H9 (cell line): Measurements from ENCODE around the gene AANAT. TPM values are rescaled to one million over a fixed set of nuclear protein-coding genes. Genes with fewer than 3 reads are reported as not detected.

Experiments
- DNase-seq: peaks from one replicate; pipeline ENCODE4 v3.0.0-alpha.2; 2017
- H2AFZ ChIP-seq: one replicate; pipeline ENCODE4 v1.6.1; 2013; ENCODE audit warnings: mild to moderate bottlenecking, low read length, control low read depth, moderate library complexity
- H2AK5ac ChIP-seq: 2 replicates; pipeline ENCODE4 v1.6.1; 2013; ENCODE audit warnings: low read length, control low read depth, mixed read lengths; ENCODE audit not compliant: insufficient read length
- H2BK120ac ChIP-seq: one replicate; pipeline ENCODE4 v1.6.1; 2013; ENCODE audit warnings: low read depth, mild to moderate bottlenecking, low read length, control low read depth, inconsistent platforms; ENCODE audit not compliant: poor library complexity, severe bottlenecking
- H2BK12ac ChIP-seq: 2 replicates; pipeline ENCODE4 v1.6.1; 2013; ENCODE audit warnings: low read length, control low read depth, mixed read lengths, low read depth; ENCODE audit not compliant: insufficient read length
- H2BK15ac ChIP-seq: 2 replicates; pipeline ENCODE4 v1.6.1; 2013; ENCODE audit warnings: low read depth, low read length, control low read depth
- H2BK20ac ChIP-seq: one replicate; pipeline ENCODE4 v1.6.1; 2013; ENCODE audit warnings: low read depth, mild to moderate bottlenecking, low read length, control low read depth, inconsistent platforms; ENCODE audit not compliant: poor library complexity, severe bottlenecking
- H2BK5ac ChIP-seq: 2 replicates; pipeline ENCODE4 v1.6.1; 2013; ENCODE audit warnings: low read length, control low read depth, mixed read lengths; ENCODE audit not compliant: insufficient read length
- H3K14ac ChIP-seq: 2 replicates; pipeline ENCODE4 v1.6.1; 2013; ENCODE audit warnings: low read length, control low read depth; ENCODE audit not compliant: insufficient read depth
- H3K18ac ChIP-seq: 2 replicates; pipeline ENCODE4 v1.6.1; 2013; ENCODE audit warnings: low read depth, mild to moderate bottlenecking, mixed read lengths, low read length, control low read depth; ENCODE audit not compliant: insufficient read length
- H3K23ac ChIP-seq: 2 replicates; pipeline ENCODE4 v1.6.1; 2013; ENCODE audit warnings: low read length, control low read depth, mixed read lengths, low read depth; ENCODE audit not compliant: insufficient read length
- H3K23me2 ChIP-seq: 2 replicates; pipeline ENCODE4 v1.6.1; 2013; ENCODE audit warnings: low read depth, mild to moderate bottlenecking, mixed read lengths, low read length, control low read depth; ENCODE audit not compliant: insufficient read length, poor library complexity, severe bottlenecking
- H3K27ac ChIP-seq: 2 replicates; pipeline ENCODE4 v1.5.1; 2013; ENCODE audit warnings: low read length, control low read depth, mixed read lengths, low read depth; ENCODE audit not compliant: insufficient read length
- H3K27me3 ChIP-seq: 2 replicates; pipeline ENCODE4 v1.6.1; 2013; ENCODE audit warnings: low read length, control low read depth, inconsistent platforms; ENCODE audit not compliant: insufficient read depth
- H3K4ac ChIP-seq: 2 replicates; pipeline ENCODE4 v1.6.1; 2013; ENCODE audit warnings: low read depth, mild to moderate bottlenecking, control low read depth, inconsistent platforms, low read length, moderate library complexity
- H3K4me1 ChIP-seq: 2 replicates; pipeline ENCODE4 v1.6.1; 2013; ENCODE audit warnings: low read length, control low read depth, inconsistent platforms; ENCODE audit not compliant: insufficient read depth
- H3K4me2 ChIP-seq: 2 replicates; pipeline ENCODE4 v1.6.1; 2013; ENCODE audit warnings: low read length, control low read depth, mixed read lengths; ENCODE audit not compliant: insufficient read length, insufficient read depth
- H3K56ac ChIP-seq: 2 replicates; pipeline ENCODE4 v1.6.1; 2013; ENCODE audit warnings: low read depth, mild to moderate bottlenecking, mixed read lengths, low read length, control low read depth; ENCODE audit not compliant: insufficient read length
- H3K79me1 ChIP-seq: 2 replicates; pipeline ENCODE4 v1.6.1; 2013; ENCODE audit warnings: low read depth, mild to moderate bottlenecking, moderate library complexity, low read length, control low read depth, inconsistent platforms; ENCODE audit not compliant: insufficient read depth, poor library complexity, severe bottlenecking
- H3K79me2 ChIP-seq: 2 replicates; pipeline ENCODE4 v1.6.1; 2013; ENCODE audit warnings: low read length, control low read depth, inconsistent platforms; ENCODE audit not compliant: insufficient read depth
- H3K9ac ChIP-seq: 2 replicates; pipeline ENCODE4 v1.6.1; 2013; ENCODE audit warnings: low read length, control low read depth, mixed read lengths; ENCODE audit not compliant: insufficient read length; ENCODE audit errors: extremely low read depth
- H3K9me3 ChIP-seq: one replicate; pipeline ENCODE4 v1.6.1; 2013; ENCODE audit warnings: low read depth, low read length, inconsistent platforms; ENCODE audit not compliant: control insufficient read depth
- H3T11ph ChIP-seq: one replicate; pipeline ENCODE4 v1.6.1; 2013; ENCODE audit warnings: mild to moderate bottlenecking, low read length, control low read depth, inconsistent platforms
- H4K20me1 ChIP-seq: one replicate; pipeline ENCODE4 v1.6.1; 2013; ENCODE audit not compliant: control insufficient read depth, insufficient read length, insufficient read depth
- H4K5ac ChIP-seq: 2 replicates; pipeline ENCODE4 v1.6.1; 2013; ENCODE audit warnings: low read depth, mild to moderate bottlenecking, mixed read lengths, low read length, control low read depth; ENCODE audit not compliant: insufficient read length
- H4K8ac ChIP-seq: replicated peaks from 2 replicates; pipeline ENCODE4 v1.6.1; 2013; ENCODE audit warnings: low read length, control low read depth, mixed read lengths, low read depth; ENCODE audit not compliant: insufficient read length
- H4K91ac ChIP-seq: 2 replicates; pipeline ENCODE4 v1.6.1; 2013; ENCODE audit warnings: low read depth, mild to moderate bottlenecking, moderate library complexity, mixed read lengths, low read length, control low read depth; ENCODE audit not compliant: insufficient read length
- H3K27ac Mint-ChIP-seq, 3 experiments: 2 replicates in 2 of 3; 3 replicates in 1 of 3; pipeline ENCODE4 v1.8.0; 2020 to 2021; ENCODE audit warnings: mixed read lengths in 3 of 3, mild to moderate bottlenecking in 1 of 3, moderate library complexity in 1 of 3
- H3K27me3 Mint-ChIP-seq: 2 replicates; pipeline ENCODE4 v1.8.0; 2021; ENCODE audit warnings: low read depth, mild to moderate bottlenecking, moderate library complexity, mixed read lengths
- H3K36me3 Mint-ChIP-seq, 3 experiments: 2 replicates in 2 of 3; 3 replicates in 1 of 3; pipeline ENCODE4 v1.8.0; 2020 to 2021; ENCODE audit warnings: low read depth in 3 of 3, mixed read lengths in 3 of 3; ENCODE audit not compliant: insufficient read depth in 1 of 3
- H3K4me1 Mint-ChIP-seq, 2 experiments: 2 replicates each; pipeline ENCODE4 v1.8.0; 2020; ENCODE audit warnings: mixed read lengths in 2 of 2
- H3K4me3 Mint-ChIP-seq, 2 experiments: 2 replicates in 1 of 2; 3 replicates in 1 of 2; pipeline ENCODE4 v1.8.0; 2020 to 2021; ENCODE audit warnings: mild to moderate bottlenecking in 2 of 2, mixed read lengths in 2 of 2, moderate library complexity in 1 of 2
- H3K9me3 Mint-ChIP-seq, 2 experiments: 2 replicates in 1 of 2; 3 replicates in 1 of 2; pipeline ENCODE4 v1.8.0; 2020; ENCODE audit warnings: mild to moderate bottlenecking in 2 of 2, mixed read lengths in 2 of 2, moderate library complexity in 1 of 2
- WGBS: extraction: QIAGEN DNeasy Blood & Tissue Kit; methylation state at CpG from one replicate; pipeline ENCODE4 v1.1.7; 2013; ENCODE audit warnings: missing lambda C conversion rate, low lambda C conversion rate, mixed read lengths; ENCODE audit not compliant: insufficient read length; ENCODE audit errors: extremely low coverage; 5-methylcytosine and 5-hydroxymethylcytosine counted together
- total RNA-seq: library from RNA; stranded (reverse); gene quantifications from 2 replicates; pipeline ENCODE4 v1.2.1, GENCODE V29; 2021
- TF ChIP-seq, protein P1 (sequence below): fragments of 200-600 bp; sonication (generic); conservative IDR thresholded peaks from 3 replicates; pipeline ENCODE4 v1.8.0; 2021; ENCODE audit warnings: antibody characterized with exemption, mild to moderate bottlenecking

AANAT gene
- total RNA-seq, 1 experiment from 2014 or later, result 0.55 TPM

- no peak overlapping the region for H3K23ac ChIP-seq
- no peak overlapping the region for H3K27ac ChIP-seq
- no peak overlapping the region for H3K4ac ChIP-seq
- no peak overlapping the region for H2AK5ac ChIP-seq
- no peak for DNase-seq
- no peaks in the 10 kb centered on the region for H3K9me3 ChIP-seq
- Mint-ChIP-seq H3K36me3 (peaks cover 0 to 3% (median 0%) of the 10 kb centered on the region in 3 experiments; a peak in 4 of 7 replicates), H3K4me3 (no peak overlapping the region), H3K27me3 (no peaks in the 10 kb centered on the region), H3K9me3 (no peaks in the 10 kb centered on the region), H3K4me1 (peaks cover 49 to 53% of the 10 kb centered on the region in 2 experiments), H3K27ac (no peak overlapping the region; a peak in 1 of 7 replicates)
- H3K79me1 ChIP-seq, result peaks cover 7% of the 10 kb centered on the region
- H2BK15ac ChIP-seq, result no peak overlapping the region
- H3K56ac ChIP-seq, result no peak overlapping the region
- peaks cover 30% of the 10 kb centered on the region; the same call in 1 of the 2 replicates for H3K4me1 ChIP-seq
- H2AFZ ChIP-seq, result no peak overlapping the region
- no peak overlapping the region for H3T11ph ChIP-seq
- TF ChIP-seq, protein P1, sequence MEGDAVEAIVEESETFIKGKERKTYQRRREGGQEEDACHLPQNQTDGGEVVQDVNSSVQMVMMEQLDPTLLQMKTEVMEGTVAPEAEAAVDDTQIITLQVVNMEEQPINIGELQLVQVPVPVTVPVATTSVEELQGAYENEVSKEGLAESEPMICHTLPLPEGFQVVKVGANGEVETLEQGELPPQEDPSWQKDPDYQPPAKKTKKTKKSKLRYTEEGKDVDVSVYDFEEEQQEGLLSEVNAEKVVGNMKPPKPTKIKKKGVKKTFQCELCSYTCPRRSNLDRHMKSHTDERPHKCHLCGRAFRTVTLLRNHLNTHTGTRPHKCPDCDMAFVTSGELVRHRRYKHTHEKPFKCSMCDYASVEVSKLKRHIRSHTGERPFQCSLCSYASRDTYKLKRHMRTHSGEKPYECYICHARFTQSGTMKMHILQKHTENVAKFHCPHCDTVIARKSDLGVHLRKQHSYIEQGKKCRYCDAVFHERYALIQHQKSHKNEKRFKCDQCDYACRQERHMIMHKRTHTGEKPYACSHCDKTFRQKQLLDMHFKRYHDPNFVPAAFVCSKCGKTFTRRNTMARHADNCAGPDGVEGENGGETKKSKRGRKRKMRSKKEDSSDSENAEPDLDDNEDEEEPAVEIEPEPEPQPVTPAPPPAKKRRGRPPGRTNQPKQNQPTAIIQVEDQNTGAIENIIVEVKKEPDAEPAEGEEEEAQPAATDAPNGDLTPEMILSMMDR, result no peak
- H2BK12ac ChIP-seq, result no peak overlapping the region
- H4K20me1 ChIP-seq, result no peaks in the 10 kb centered on the region
- H4K91ac ChIP-seq, result no peak overlapping the region
- H4K8ac ChIP-seq, result no peak overlapping the region
- H3K23me2 ChIP-seq, result no peaks in the 10 kb centered on the region
- H3K9ac ChIP-seq, result no peak overlapping the region
- no peak overlapping the region for H3K14ac ChIP-seq
- H2BK120ac ChIP-seq, result no peak overlapping the region
- H3K79me2 ChIP-seq, result peaks cover 42% of the 10 kb centered on the region; the same call in 1 of the 2 replicates
- H2BK5ac ChIP-seq, result no peak overlapping the region
- no peak overlapping the region for H2BK20ac ChIP-seq
- whole genome bisulfite sequencing, result no CpG with 5 or more reads among the region's 13 CpGs
- H3K4me2 ChIP-seq, result no peak overlapping the region
- no peak overlapping the region for H4K5ac ChIP-seq
- no peak overlapping the region for H3K18ac ChIP-seq
- no peaks in the 10 kb centered on the region for H3K27me3 ChIP-seq
These were observed 29.7 kb upstream of the AANAT start for GRCh38 chr17:76437467-76438402.
